Fibroblast of skin of scalp (primary cell): ENCODE data around the gene CCDC150. TPM values are rescaled to one million over a fixed set of nuclear protein-coding genes. Genes with fewer than 3 reads are reported as not detected.

Source experiments
- DNase-seq: peaks from one replicate; pipeline ENCODE4 v3.0.0-alpha.2; 2013
- polyA plus RNA-seq, 2 experiments: library from polyadenylated mRNA; unstranded; fragments of 120-200 nt; gene quantifications; one replicate each; pipeline ENCODE4 v1.2.1, GENCODE V29; 2013; ENCODE audit not compliant: insufficient read length in 2 of 2

Gene CCDC150
- polyA plus RNA-seq (2013, experiment 1 of 2; ENCODE audit: insufficient read length), result 2.7 TPM
- 2.7 TPM for polyA plus RNA-seq (2013, experiment 2 of 2; ENCODE audit: insufficient read length)

GRCh38 chr2:196639180-196640030 lies at the start of gene CCDC150:
Gene CCDC150, plus strand, starts transcription at chr2:196639715. Its CDS starts 52 bp downstream, at chr2:196639767.
- peak; percentile 95 for DNase-seq

- peak; percentile 36 for DNase-seq
Observed at GRCh38 chr2:196590286-196590685, 49.2 kb upstream of the CCDC150 start.

GRCh38 chr2:196591004-196591403 lies 48.5 kb upstream of the CCDC150 start:
- DNase-seq, result no peak

- DNase-seq, result no peak
Observed at GRCh38 chr2:196591621-196592022, 47.9 kb upstream of the CCDC150 start.

- DNase-seq, result peak; percentile 48
Observed at GRCh38 chr2:196592331-196592910, 47.1 kb upstream of the CCDC150 start.

GRCh38 chr2:196592911-196593881 lies 46.3 kb upstream of the CCDC150 start, which contains the start of gene HECW2:
Gene HECW2, minus strand, starts transcription at chr2:196593554.
- peak; percentile 69 for DNase-seq

GRCh38 chr2:196594158-196594557 lies 45.4 kb upstream of the CCDC150 start:
- no peak for DNase-seq

GRCh38 chr2:196597531-196597930 lies 42.0 kb upstream of the CCDC150 start:
- DNase-seq, result no peak

- no peak for DNase-seq
Observed at GRCh38 chr2:196598412-196598811, 41.1 kb upstream of the CCDC150 start.

- peak; percentile 54 for DNase-seq
Observed at GRCh38 chr2:196598846-196599245, 40.7 kb upstream of the CCDC150 start.

- DNase-seq, result peak; percentile 94
Observed at GRCh38 chr2:196601430-196602306, 37.8 kb upstream of the CCDC150 start.

GRCh38 chr2:196604196-196604595 lies 35.3 kb upstream of the CCDC150 start:
- DNase-seq, result peak; percentile 47

- no peak for DNase-seq
Observed at GRCh38 chr2:196606516-196606915, 33.0 kb upstream of the CCDC150 start.

- DNase-seq, result no peak
Observed at GRCh38 chr2:196607073-196607472, 32.4 kb upstream of the CCDC150 start.

GRCh38 chr2:196607896-196608295 lies 31.6 kb upstream of the CCDC150 start:
- peak; percentile 62 for DNase-seq

GRCh38 chr2:196609806-196610205 lies 29.7 kb upstream of the CCDC150 start:
- DNase-seq, result no peak

- no peak for DNase-seq
Observed at GRCh38 chr2:196610796-196611195, 28.7 kb upstream of the CCDC150 start.

- no peak for DNase-seq
Observed at GRCh38 chr2:196613302-196613701, 26.2 kb upstream of the CCDC150 start.

- DNase-seq, result no peak
Observed at GRCh38 chr2:196617430-196617829, 22.1 kb upstream of the CCDC150 start.

GRCh38 chr2:196618661-196619060 lies 20.9 kb upstream of the CCDC150 start:
- DNase-seq, result no peak

GRCh38 chr2:196630531-196630930 lies 9.0 kb upstream of the CCDC150 start:
- DNase-seq, result no peak
